RWPE1 (cell line): ENCODE results near the gene WDR81.

Experiments
- CTCF ChIA-PET: fragments of 350-600 bp; sonication (Branson Sonifier 250); formaldehyde crosslinking; extraction: SDS; loops from one replicate; lab custom pipeline; 2021; lab: Yijun Ruan, JAX
- POLR2A ChIA-PET: fragments of 400-600 bp; formaldehyde crosslinking; extraction: SDS; loops from one replicate; lab custom pipeline; 2020; ENCODE audit warnings: antibody characterized with exemption; ENCODE audit not compliant: low non-redundant PET; lab: Yijun Ruan, JAX
- DNase-seq: peaks from one replicate; pipeline ENCODE4 v3.0.0; 2012; ENCODE audit warnings: low spot score
- H3K27ac ChIP-seq: fragments of 450-650 bp; 2 replicates; pipeline ENCODE4 v1.5.1; 2017
- TF ChIP-seq, protein P1 (sequence below): fragments of 450-650 bp; conservative IDR thresholded peaks from 2 replicates; pipeline ENCODE4 v1.5.1; 2017; ENCODE audit warnings: low read depth, mild to moderate bottlenecking

WDR81 gene

DNA sequence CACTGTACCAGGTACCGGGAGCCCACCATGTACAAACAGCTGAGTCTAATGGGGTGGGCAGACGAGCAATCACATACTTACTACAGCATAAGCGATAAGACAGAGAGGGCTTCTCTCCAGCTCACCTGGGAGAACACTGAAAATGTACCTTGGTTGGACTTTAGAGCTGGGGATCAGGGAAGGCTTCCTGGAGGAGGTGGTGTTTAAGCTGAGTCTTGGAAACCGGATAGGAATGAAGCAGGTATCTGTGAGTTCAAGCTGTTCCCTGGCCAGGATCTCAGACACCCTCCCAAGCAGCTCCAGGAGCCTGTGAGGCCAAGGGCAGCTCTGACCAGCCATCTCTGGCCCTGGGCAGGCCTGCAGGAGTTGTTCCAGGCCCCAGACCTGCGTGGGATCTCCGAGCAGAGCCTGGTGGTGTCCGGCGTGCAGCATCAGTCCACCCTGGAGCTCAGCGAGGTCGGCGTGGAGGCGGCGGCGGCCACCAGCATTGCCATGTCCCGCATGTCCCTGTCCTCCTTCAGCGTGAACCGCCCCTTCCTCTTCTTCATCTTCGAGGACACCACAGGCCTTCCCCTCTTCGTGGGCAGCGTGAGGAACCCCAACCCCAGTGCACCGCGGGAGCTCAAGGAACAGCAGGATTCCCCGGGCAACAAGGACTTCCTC, 29.4 kb downstream of the WDR81 start:
- CTCF ChIA-PET, result interaction anchor here (0.9 kb wide), 1 partner anchor 30 kb away, joined by 3 read pairs; no protein-coding TSS in a partner anchor
- TF ChIP-seq, protein P1, sequence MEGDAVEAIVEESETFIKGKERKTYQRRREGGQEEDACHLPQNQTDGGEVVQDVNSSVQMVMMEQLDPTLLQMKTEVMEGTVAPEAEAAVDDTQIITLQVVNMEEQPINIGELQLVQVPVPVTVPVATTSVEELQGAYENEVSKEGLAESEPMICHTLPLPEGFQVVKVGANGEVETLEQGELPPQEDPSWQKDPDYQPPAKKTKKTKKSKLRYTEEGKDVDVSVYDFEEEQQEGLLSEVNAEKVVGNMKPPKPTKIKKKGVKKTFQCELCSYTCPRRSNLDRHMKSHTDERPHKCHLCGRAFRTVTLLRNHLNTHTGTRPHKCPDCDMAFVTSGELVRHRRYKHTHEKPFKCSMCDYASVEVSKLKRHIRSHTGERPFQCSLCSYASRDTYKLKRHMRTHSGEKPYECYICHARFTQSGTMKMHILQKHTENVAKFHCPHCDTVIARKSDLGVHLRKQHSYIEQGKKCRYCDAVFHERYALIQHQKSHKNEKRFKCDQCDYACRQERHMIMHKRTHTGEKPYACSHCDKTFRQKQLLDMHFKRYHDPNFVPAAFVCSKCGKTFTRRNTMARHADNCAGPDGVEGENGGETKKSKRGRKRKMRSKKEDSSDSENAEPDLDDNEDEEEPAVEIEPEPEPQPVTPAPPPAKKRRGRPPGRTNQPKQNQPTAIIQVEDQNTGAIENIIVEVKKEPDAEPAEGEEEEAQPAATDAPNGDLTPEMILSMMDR, result no peak
- DNase-seq, result no peak
- peak overlapping the region; percentile 90 for H3K27ac ChIP-seq
- POLR2A ChIA-PET, result no interaction called here

DNA sequence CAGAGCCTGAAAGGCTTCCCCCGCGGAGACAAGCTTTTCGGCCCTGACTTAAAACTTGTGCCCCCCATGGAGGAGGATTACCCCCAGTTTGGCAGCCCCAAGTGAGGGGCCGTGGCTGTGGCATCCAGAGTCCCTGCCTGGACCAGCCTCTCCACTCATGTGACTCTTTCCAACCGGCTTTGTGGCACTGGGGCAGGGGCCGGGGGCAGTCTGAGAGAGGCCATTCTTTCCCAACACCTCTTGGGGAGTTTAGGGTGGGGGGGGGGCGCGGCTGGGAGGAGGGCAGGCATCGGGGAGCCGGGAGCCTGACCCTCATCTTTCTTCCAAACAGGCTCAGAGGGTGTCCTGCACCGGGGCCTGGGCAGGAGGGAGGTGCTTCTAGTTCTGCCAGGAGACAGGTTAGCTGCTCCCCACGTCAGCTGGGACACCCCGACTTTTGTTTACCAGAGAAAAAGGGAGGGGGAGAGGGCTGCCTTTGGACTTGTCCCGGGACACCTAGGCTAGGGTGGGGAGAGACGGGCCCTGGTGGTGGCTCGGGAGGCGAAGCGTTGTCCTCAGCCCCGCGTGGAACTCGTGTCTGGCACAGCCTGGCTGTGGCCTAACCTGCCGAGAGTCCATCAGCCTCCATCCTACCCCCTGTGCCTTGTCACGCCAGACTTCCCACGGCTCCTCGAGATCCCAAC, 30.1 kb downstream of the WDR81 start:
- no peak for DNase-seq
- TF ChIP-seq, protein P1, result no peak
- peak overlapping the region; percentile 90 for H3K27ac ChIP-seq
- ChIA-PET POLR2A (no interaction called here), CTCF (interaction anchor here (0.6 to 0.9 kb wide), 2 partner anchors 29 to 277 kb away, joined by 3 read pairs; no protein-coding TSS in a partner anchor)

DNA sequence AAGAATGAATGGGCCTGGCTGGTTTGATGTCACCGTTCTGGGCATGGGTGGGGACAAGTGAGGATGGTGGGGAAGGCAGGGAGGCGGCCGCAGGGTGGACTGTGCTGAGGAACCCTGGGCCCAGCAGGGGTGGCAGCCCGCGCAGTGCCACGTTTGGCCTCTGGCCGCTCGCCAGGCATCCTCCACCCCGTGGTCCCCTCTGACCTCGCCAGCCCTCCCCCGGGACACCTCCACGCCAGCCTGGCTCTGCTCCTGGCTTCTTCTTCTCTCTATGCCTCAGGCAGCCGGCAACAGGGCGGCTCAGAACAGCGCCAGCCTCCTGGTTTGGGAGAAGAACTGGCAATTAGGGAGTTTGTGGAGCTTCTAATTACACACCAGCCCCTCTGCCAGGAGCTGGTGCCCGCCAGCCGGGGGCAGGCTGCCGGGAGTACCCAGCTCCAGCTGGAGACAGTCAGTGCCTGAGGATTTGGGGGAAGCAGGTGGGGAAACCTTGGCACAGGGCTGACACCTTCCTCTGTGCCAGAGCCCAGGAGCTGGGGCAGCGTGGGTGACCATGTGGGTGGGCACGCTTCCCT, 30.8 kb downstream of the WDR81 start:
- CTCF ChIA-PET, result interaction anchor here (0.6 to 0.7 kb wide), 3 partner anchors 42 to 278 kb away, joined by 3 read pairs; no protein-coding TSS in a partner anchor
- DNase-seq, result no peak
- TF ChIP-seq, protein P1, result no peak

DNA sequence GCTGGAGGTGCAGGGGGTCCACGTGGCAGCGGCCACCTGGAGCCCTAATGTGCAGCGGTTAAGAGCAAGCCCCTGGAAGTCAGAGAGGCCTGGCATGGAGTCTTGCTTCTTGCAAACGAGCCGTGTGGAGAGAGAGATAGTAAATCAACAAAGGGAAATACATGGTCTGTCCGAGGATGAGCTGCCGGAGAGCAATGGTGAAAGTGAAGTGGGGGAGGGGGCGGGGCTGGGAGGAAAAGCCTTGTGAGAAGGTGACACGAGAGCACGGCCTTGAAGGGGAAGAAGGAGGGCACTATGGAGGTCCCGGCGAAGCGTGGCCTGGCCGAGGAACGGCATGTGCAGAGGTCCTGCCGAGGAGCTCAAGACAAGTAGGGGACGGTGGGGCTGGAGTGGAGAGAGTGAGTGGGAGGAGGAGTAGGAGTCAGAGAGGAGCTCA, 31.3 kb downstream of the WDR81 start:
- ChIA-PET POLR2A (no interaction called here), CTCF (interaction anchor here (0.5 to 0.7 kb wide), 3 partner anchors 43 to 919 kb away, joined by 3 read pairs; no protein-coding TSS in a partner anchor)
- peak overlapping the region; percentile 90 for H3K27ac ChIP-seq
- TF ChIP-seq, protein P1, result no peak
- no peak for DNase-seq

More for the DNA sequence above, 30.8 kb downstream of the WDR81 start:
- H3K27ac ChIP-seq, result peak overlapping the region; percentile 90
- POLR2A ChIA-PET, result no interaction called here

DNA sequence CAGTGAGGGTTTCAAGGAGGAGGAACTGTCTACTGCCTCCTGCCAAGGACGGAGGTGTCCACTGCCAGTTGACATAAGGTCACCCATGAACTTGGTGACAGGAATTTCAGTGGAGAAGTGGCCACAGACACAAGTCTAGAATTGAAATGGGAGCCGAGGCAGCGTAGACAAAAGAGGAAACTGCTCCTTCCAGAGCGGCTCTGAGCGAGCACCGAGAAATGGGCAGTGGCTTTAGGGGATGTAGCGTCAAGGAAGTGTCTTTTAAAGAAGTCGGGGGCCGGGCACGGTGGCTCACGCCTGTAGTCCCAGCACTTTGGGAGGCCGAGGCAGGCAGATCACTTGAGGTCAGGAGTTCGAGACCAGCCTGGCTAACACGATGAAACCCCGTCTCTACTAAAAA, 34.3 kb downstream of the WDR81 start:
- ChIA-PET POLR2A (no interaction called here), CTCF (no interaction called here)
- peak overlapping the region; percentile 85 for H3K27ac ChIP-seq
- TF ChIP-seq, protein P1, result no peak
- DNase-seq, result no peak

DNA sequence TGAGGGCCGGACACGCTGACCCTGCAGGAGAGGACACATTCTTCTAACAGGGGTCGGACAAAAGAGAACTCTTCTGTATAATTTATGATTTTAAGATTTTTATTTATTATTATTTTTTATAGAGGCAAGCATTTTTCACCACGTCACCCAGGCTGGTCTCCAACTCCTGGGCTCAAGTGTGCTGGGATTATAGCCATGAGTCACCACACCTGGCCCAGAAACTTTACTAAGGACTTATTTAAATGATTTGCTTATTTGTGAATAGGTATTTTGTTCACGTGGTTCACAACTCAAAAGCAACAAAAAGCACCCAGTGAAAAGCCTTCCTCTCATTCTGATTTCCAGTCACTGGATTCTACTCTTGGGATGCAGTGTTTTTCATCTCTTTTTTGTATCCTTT, 35.0 kb downstream of the WDR81 start:
- ChIA-PET POLR2A (no interaction called here), CTCF (no interaction called here)
- TF ChIP-seq, protein P1, result no peak
- peak overlapping the region; percentile 85 for H3K27ac ChIP-seq
- DNase-seq, result no peak
